HCT116 (cell line): ENCODE results near the gene PCNX1. TPM values are rescaled to one million over a fixed set of nuclear protein-coding genes. Genes with fewer than 3 reads are reported as not detected.
A peak's percentile ranks its signal among the peaks of the same experiment; 100 is the strongest.

Experiments
- ATAC-seq: fragments of 200-7000 bp; cut with Tn5 transposase; 2 replicates; pipeline ENCODE4 v1.9.1; 2020; ENCODE audit warnings: mild to moderate bottlenecking, moderate library complexity
- BruUV-seq: library from RNA; stranded (reverse); fragments of 400-500 nt; replicated peaks from 2 replicates; lab custom pipeline; 2021; lab: Mats Ljungman, UMichigan
- CTCF ChIA-PET: fragments of 300-600 bp; sonication (Branson Sonifier 250); formaldehyde crosslinking; loops from one replicate; lab custom pipeline; 2021; ENCODE audit warnings: antibody characterized with exemption; lab: Charles Lee
- POLR2A ChIA-PET: fragments of 300-600, 350-600 bp; sonication (Branson Sonifier 250); formaldehyde crosslinking; loops from one replicate; lab custom pipeline; 2021; ENCODE audit warnings: antibody characterized with exemption; lab: Charles Lee
- RAD21 ChIA-PET, 2 experiments: fragments of 300-600 bp; sonication (Branson Sonifier 250); formaldehyde crosslinking; loops; one replicate each; lab custom pipeline; 2023; ENCODE audit warnings: low total read pairs in 2 of 2; ENCODE audit not compliant: uncharacterized antibody in 2 of 2, unreplicated experiment in 2 of 2, low non-redundant PET in 1 of 2; lab: Charles Lee
- DNase-seq: peaks from one replicate; pipeline ENCODE4 v3.0.0-alpha.2; 2010; ENCODE audit warnings: low read depth, low spot score
- H2AFZ ChIP-seq: fragments of 200-600 bp; shearing (Covaris generic), sonication (generic); 2 replicates; pipeline ENCODE4 v1.6.1; 2017; ENCODE audit warnings: low read depth, mixed run types, mixed read lengths, antibody characterized with exemption, low read length; ENCODE audit not compliant: poor library complexity, severe bottlenecking
- H3K27ac ChIP-seq: 2 replicates; pipeline ENCODE4 v1.5.1; 2012; ENCODE audit warnings: low read depth, low read length
- H3K27me3 ChIP-seq: fragments of 200-600 bp; sonication (generic); 2 replicates; pipeline ENCODE4 v1.6.1; 2016; ENCODE audit warnings: mixed run types, low read length, mixed read lengths; ENCODE audit not compliant: insufficient read depth
- H3K36me3 ChIP-seq, 2 experiments: fragments of 200-500 bp in 1 of 2; fragments of 200-600 bp in 1 of 2; sonication (Bioruptor generic) in 1 of 2; sonication (generic) in 1 of 2; 2 replicates each; pipeline versions ENCODE4 v1.5.1 to v1.6.1; 2014 to 2016; ENCODE audit warnings: low read length in 2 of 2, inconsistent platforms in 1 of 2, mixed read lengths in 1 of 2, mixed run types in 1 of 2; ENCODE audit not compliant: insufficient read depth in 2 of 2, control insufficient read depth in 1 of 2
- H3K4me1 ChIP-seq, 2 experiments: fragments of 200-600 bp in 1 of 2; sonication (generic) in 1 of 2; 2 replicates each; pipeline versions ENCODE4 v1.5.1 to v1.6.1; 2012 to 2017; ENCODE audit warnings: low read length in 2 of 2, inconsistent platforms in 1 of 2, mild to moderate bottlenecking in 1 of 2, mixed read lengths in 1 of 2, mixed run types in 1 of 2, moderate library complexity in 1 of 2; ENCODE audit not compliant: insufficient read depth in 2 of 2, control insufficient read depth in 1 of 2
- H3K4me2 ChIP-seq: fragments of 200-600 bp; sonication (generic); 2 replicates; pipeline ENCODE4 v1.6.1; 2017; ENCODE audit warnings: mixed run types, low read length, mixed read lengths
- H3K4me3 ChIP-seq, 2 experiments: fragments of 200-600 bp in 1 of 2; sonication (generic) in 1 of 2; replicated peaks in 1 of 2; 2 replicates each; pipeline ENCODE4 v1.5.1; 2011 to 2016; ENCODE audit warnings: low read length in 2 of 2, control low read depth in 1 of 2, low read depth in 1 of 2, mild to moderate bottlenecking in 1 of 2, mixed read lengths in 1 of 2, mixed run types in 1 of 2
- H3K79me2 ChIP-seq: fragments of 200-600 bp; sonication (generic); 2 replicates; pipeline ENCODE4 v1.6.1; 2017; ENCODE audit warnings: mild to moderate bottlenecking, mixed run types, low read length, moderate library complexity, mixed read lengths; ENCODE audit not compliant: insufficient read depth
- H3K9ac ChIP-seq: fragments of 200-600 bp; sonication (generic); 2 replicates; pipeline ENCODE4 v1.6.1; 2016; ENCODE audit warnings: low read length, mixed read lengths
- H3K9me2 ChIP-seq: fragments of 200-600 bp; sonication (generic), shearing (Covaris generic); 2 replicates; pipeline ENCODE4 v1.6.1; 2017; ENCODE audit warnings: mixed run types, mild to moderate bottlenecking, moderate library complexity; ENCODE audit not compliant: insufficient read depth
- H3K9me3 ChIP-seq, 2 experiments: fragments of 200-500 bp in 1 of 2; fragments of 200-600 bp in 1 of 2; sonication (Bioruptor generic) in 1 of 2; sonication (generic) in 1 of 2; 2 replicates each; pipeline ENCODE4 v1.6.1; 2014 to 2017; ENCODE audit warnings: low read length in 2 of 2, mixed read lengths in 2 of 2, inconsistent platforms in 1 of 2, low read depth in 1 of 2, mild to moderate bottlenecking in 1 of 2, mixed run types in 1 of 2, moderate library complexity in 1 of 2; ENCODE audit not compliant: control insufficient read depth in 1 of 2, insufficient read depth in 1 of 2
- H4K20me1 ChIP-seq: fragments of 200-600 bp; sonication (generic), shearing (Covaris generic); 2 replicates; pipeline ENCODE4 v1.6.1; 2017; ENCODE audit warnings: mixed run types, mild to moderate bottlenecking, moderate library complexity; ENCODE audit not compliant: insufficient read depth
- EGR1 ChIP-seq: IDR thresholded peaks from 2 replicates; pipeline ENCODE4 v1.6.1; 2012; ENCODE audit warnings: low read depth
- ELF1 ChIP-seq: IDR thresholded peaks from 2 replicates; pipeline ENCODE4 v1.6.1; 2012; ENCODE audit warnings: low read depth, borderline replicate concordance
- EZH2 ChIP-seq: fragments of 200-600 bp; sonication (generic); IDR thresholded peaks from 2 replicates; pipeline ENCODE4 v1.6.1; 2017; ENCODE audit warnings: antibody characterized with exemption, mixed run types
- EZH2phosphoT487 ChIP-seq: fragments of 200-600 bp; IDR thresholded peaks from 2 replicates; pipeline ENCODE4 v1.6.1; 2018; ENCODE audit warnings: antibody characterized with exemption, borderline replicate concordance
- FOSL1 ChIP-seq: IDR thresholded peaks from 2 replicates; pipeline ENCODE4 v1.6.1; 2012; ENCODE audit warnings: low read depth
- JUND ChIP-seq: IDR thresholded peaks from 2 replicates; pipeline ENCODE4 v1.6.1; 2012
- POLR2A ChIP-seq: IDR thresholded peaks from 2 replicates; pipeline ENCODE4 v1.7.0; 2011; ENCODE audit warnings: borderline replicate concordance; ENCODE audit not compliant: insufficient read depth, insufficient read length; ENCODE audit errors: extremely low read depth
- POLR2AphosphoS5 ChIP-seq: IDR thresholded peaks from 2 replicates; pipeline ENCODE4 v1.6.1; 2011; ENCODE audit warnings: mild to moderate bottlenecking, low read depth, low read length, moderate library complexity
- SP1 ChIP-seq: IDR thresholded peaks from 2 replicates; pipeline ENCODE4 v1.6.1; 2012; ENCODE audit warnings: low read depth
- YY1 ChIP-seq: IDR thresholded peaks from 2 replicates; pipeline ENCODE4 v1.6.1; 2011; ENCODE audit warnings: low read length, low read depth, moderate library complexity, mild to moderate bottlenecking; ENCODE audit not compliant: insufficient replicate concordance; ENCODE audit errors: extremely low read depth
- ZFX ChIP-seq: fragments of 450-650 bp; IDR thresholded peaks from 2 replicates; pipeline ENCODE4 v1.6.1; 2017
- ZNF274 ChIP-seq: fragments of 200-500 bp; sonication (Bioruptor generic); IDR thresholded peaks from 2 replicates; pipeline ENCODE4 v1.6.1; 2014; ENCODE audit warnings: mild to moderate bottlenecking, low read depth, low read length, inconsistent platforms
- intact Hi-C: fragments of 100-400 bp; cut with micrococcal nuclease; formaldehyde crosslinking; loops from 2 replicates; pipeline ENCODE4 v1.10.0; 2022
- total RNA-seq: library from RNA; stranded (reverse); gene quantifications from one replicate; pipeline ENCODE4 v1.2.1, GENCODE V29; 2021; ENCODE audit not compliant: unreplicated experiment
- TF ChIP-seq, protein P1 (sequence below): IDR thresholded peaks from 2 replicates; pipeline ENCODE4 v1.6.1; 2011; ENCODE audit warnings: mild to moderate bottlenecking, low read length, moderate library complexity; ENCODE audit not compliant: insufficient replicate concordance; ENCODE audit errors: extremely low read depth
- TF ChIP-seq, protein P2 (sequence below), 3 experiments: fragments of 200-600 bp in 1 of 3; sonication (generic) in 1 of 3; IDR thresholded peaks in 2 of 3; conservative IDR thresholded peaks in 1 of 3; 2 replicates each; pipeline ENCODE4 v1.5.1; 2012 to 2017; ENCODE audit warnings: low read depth in 2 of 3, low read length in 2 of 3, antibody characterized with exemption in 1 of 3, borderline replicate concordance in 1 of 3, control low read depth in 1 of 3, mild to moderate bottlenecking in 1 of 3, mixed read lengths in 1 of 3, mixed run types in 1 of 3, moderate library complexity in 1 of 3; ENCODE audit not compliant: insufficient read depth in 1 of 3
- TF ChIP-seq, protein P3 (sequence below): IDR thresholded peaks from 2 replicates; pipeline ENCODE4 v1.6.1; 2012

The PCNX1 gene
- total RNA-seq, 1 experiment from 2014 or later: 52.2 TPM

DNA sequence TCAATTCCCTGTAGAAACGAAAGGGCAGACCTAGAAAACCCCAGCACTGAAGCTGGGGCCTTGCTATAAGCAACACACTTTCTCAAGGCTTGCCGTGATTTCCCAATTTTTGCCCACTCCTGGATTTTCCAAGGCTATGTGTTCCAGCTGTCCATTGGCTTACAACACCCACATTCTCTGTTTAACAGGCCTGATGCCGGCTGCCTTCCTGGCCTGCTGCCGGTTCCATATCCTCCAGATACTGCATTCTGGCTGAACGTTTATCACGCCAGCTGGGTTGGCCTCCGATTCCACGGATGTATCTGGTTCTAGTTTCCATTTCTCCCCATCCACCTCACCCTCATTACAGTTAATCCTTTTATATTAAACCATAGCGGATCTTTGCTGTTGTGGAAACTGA lies 2.0 kb upstream of the PCNX1 start:
- POLR2A ChIA-PET: no interaction called here
- RAD21 ChIA-PET: interaction anchor here in 1 of 2 experiments (1.3 kb wide), 1 partner anchor 106 kb away, joined by 3 read pairs; no protein-coding TSS in a partner anchor
- Histone ChIP-seq H3K27me3 (no peaks in the 10 kb centered on the region), H4K20me1 (no peaks in the 10 kb centered on the region), H3K36me3 (no peaks in the 10 kb centered on the region), H3K4me1 (peaks cover 9 to 29% of the 10 kb centered on the region in 2 experiments), H3K4me2 (no peak overlapping the region), H3K9me2 (no peaks in the 10 kb centered on the region), H3K27ac (no peak overlapping the region), H3K79me2 (peaks cover 24% of the 10 kb centered on the region), H3K4me3 (no peak overlapping the region), H2AFZ (no peak overlapping the region), H3K9ac (no peak overlapping the region), H3K9me3 (no peaks in the 10 kb centered on the region)
- no TSS peak for BruUV-seq
- no peak for ATAC-seq
- no peak for DNase-seq
- CTCF ChIA-PET: interaction anchor here (1.2 kb wide), 1 partner anchor 68 kb away, joined by 4 read pairs; no protein-coding TSS in a partner anchor
- no peak for TF ChIP-seq EGR1
- no peak for TF ChIP-seq POLR2A
- intact Hi-C loops: loop anchor here (5.0 kb wide), 2 partner anchors 52 to 83 kb away; no protein-coding TSS in a partner anchor

DNA sequence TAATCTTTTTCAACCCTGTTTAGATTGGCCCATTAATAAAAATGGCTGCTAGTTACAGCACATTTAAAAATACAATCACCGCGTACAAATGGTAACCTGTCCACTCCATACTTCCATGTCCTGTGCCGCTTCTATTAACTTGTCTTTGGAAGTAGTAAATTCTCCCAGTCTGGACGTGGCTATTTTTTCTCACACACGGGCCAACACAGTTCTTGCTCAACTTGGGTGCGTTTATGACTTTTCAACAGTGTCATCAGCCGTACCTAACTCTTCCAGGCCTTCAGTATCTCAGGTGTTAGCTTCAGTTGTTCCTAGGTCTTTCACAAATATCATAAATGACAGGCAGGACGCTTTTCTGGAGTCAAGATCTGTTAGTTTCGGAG lies 475 bp upstream of the PCNX1 start:
- no peaks in the 10 kb centered on the region for H3K27me3 ChIP-seq
- intact Hi-C loops: loop anchor here (5.0 kb wide), 2 partner anchors 51 to 84 kb away; no protein-coding TSS in a partner anchor
- CTCF ChIA-PET: interaction anchor here (1.0 to 1.7 kb wide), 8 partner anchors 9 to 98 kb away, joined by 3 to 12 read pairs (median 6); partner anchors contain the start of gene MAP3K9
- no peaks in the 10 kb centered on the region for H3K36me3 ChIP-seq
- H3K4me3 ChIP-seq: peak overlapping the region; percentile 61 to 75
- H4K20me1 ChIP-seq: 0 out of 2 replicates have a peak, but pooled peaks cover 3% of the 10 kb centered on the region
- no peaks in the 10 kb centered on the region for H3K9me2 ChIP-seq
- BruUV-seq: TSS peak; percentile 96
- no peaks in the 10 kb centered on the region for H3K9me3 ChIP-seq
- peak overlapping the region; percentile 74 for H3K27ac ChIP-seq
- RAD21 ChIA-PET: no interaction called here
- no peak for DNase-seq
- peak; percentile 18 for ATAC-seq
- POLR2A ChIA-PET: no interaction called here
- peak overlapping the region; percentile 96 for H3K4me2 ChIP-seq
- TF ChIP-seq EZH2phosphoT487 (no peak), EZH2 (no peak), FOSL1 (no peak), ZNF274 (no peak), POLR2AphosphoS5 (no peak), ELF1 (no peak), SP1 (no peak), JUND (no peak), POLR2A (no peak), ZFX (no peak), YY1 (no peak)
- TF ChIP-seq, protein P1, sequence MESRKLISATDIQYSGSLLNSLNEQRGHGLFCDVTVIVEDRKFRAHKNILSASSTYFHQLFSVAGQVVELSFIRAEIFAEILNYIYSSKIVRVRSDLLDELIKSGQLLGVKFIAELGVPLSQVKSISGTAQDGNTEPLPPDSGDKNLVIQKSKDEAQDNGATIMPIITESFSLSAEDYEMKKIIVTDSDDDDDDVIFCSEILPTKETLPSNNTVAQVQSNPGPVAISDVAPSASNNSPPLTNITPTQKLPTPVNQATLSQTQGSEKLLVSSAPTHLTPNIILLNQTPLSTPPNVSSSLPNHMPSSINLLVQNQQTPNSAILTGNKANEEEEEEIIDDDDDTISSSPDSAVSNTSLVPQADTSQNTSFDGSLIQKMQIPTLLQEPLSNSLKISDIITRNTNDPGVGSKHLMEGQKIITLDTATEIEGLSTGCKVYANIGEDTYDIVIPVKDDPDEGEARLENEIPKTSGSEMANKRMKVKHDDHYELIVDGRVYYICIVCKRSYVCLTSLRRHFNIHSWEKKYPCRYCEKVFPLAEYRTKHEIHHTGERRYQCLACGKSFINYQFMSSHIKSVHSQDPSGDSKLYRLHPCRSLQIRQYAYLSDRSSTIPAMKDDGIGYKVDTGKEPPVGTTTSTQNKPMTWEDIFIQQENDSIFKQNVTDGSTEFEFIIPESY: no peak
- TF ChIP-seq, protein P2, sequence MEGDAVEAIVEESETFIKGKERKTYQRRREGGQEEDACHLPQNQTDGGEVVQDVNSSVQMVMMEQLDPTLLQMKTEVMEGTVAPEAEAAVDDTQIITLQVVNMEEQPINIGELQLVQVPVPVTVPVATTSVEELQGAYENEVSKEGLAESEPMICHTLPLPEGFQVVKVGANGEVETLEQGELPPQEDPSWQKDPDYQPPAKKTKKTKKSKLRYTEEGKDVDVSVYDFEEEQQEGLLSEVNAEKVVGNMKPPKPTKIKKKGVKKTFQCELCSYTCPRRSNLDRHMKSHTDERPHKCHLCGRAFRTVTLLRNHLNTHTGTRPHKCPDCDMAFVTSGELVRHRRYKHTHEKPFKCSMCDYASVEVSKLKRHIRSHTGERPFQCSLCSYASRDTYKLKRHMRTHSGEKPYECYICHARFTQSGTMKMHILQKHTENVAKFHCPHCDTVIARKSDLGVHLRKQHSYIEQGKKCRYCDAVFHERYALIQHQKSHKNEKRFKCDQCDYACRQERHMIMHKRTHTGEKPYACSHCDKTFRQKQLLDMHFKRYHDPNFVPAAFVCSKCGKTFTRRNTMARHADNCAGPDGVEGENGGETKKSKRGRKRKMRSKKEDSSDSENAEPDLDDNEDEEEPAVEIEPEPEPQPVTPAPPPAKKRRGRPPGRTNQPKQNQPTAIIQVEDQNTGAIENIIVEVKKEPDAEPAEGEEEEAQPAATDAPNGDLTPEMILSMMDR (IDR thresholded peaks at IDR 0.05 in 2 of 3, conservative IDR thresholded peaks at IDR 0.05 in 1 of 3; ENCODE audit: borderline replicate concordance in 1 of 3, insufficient read depth in 1 of 3, low read depth in 2 of 3, low read length in 2 of 3): no peak
- TF ChIP-seq, protein P3, sequence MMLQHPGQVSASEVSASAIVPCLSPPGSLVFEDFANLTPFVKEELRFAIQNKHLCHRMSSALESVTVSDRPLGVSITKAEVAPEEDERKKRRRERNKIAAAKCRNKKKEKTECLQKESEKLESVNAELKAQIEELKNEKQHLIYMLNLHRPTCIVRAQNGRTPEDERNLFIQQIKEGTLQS: no peak
- TF ChIP-seq, all 23 proteins: peak for 0
- Histone ChIP-seq H2AFZ (peak overlapping the region; percentile 99), H3K4me1 (peaks cover 9 to 30% of the 10 kb centered on the region in 2 experiments), H3K9ac (peak overlapping the region; percentile 80), H3K79me2 (peaks cover 39% of the 10 kb centered on the region)
